ENCODE results near the gene TTBK2.

TTBK2 gene

GRCh38 chr15:42735382-42736165, 185.0 kb downstream of the TTBK2 start:
- H3K4me3 ChIP-seq (ENCODE audit: low read depth, low read length): peak overlapping the region; percentile 66
- TF ChIP-seq CTCF (IDR thresholded peaks at IDR 0.05; ENCODE audit: low read depth, low read length, missing control alignments): no peak
- DNase-seq (ENCODE audit: low read depth): no peak

- H3K4me3 ChIP-seq (ENCODE audit: low read depth, low read length): no peak overlapping the region
- DNase-seq (ENCODE audit: low read depth): no peak
- no peak for TF ChIP-seq CTCF (IDR thresholded peaks at IDR 0.05; ENCODE audit: low read depth, low read length, missing control alignments)
Observed at GRCh38 chr15:42734076-42734672, 186.4 kb downstream of the TTBK2 start.

- TF ChIP-seq CTCF (IDR thresholded peaks at IDR 0.05; ENCODE audit: low read depth, low read length, missing control alignments): no peak
- no peak for DNase-seq (ENCODE audit: low read depth)
- H3K4me3 ChIP-seq (ENCODE audit: low read depth, low read length): no peak overlapping the region
Observed at GRCh38 chr15:42733027-42733426, 187.6 kb downstream of the TTBK2 start.

GRCh38 chr15:42732095-42732827, 188.3 kb downstream of the TTBK2 start:
- DNase-seq (ENCODE audit: low read depth): no peak
- H3K4me3 ChIP-seq (ENCODE audit: low read depth, low read length): no peak overlapping the region
- TF ChIP-seq CTCF (IDR thresholded peaks at IDR 0.05; ENCODE audit: low read depth, low read length, missing control alignments): no peak

GRCh38 chr15:42731461-42731860, 189.1 kb downstream of the TTBK2 start:
- no peak for DNase-seq (ENCODE audit: low read depth)
- H3K4me3 ChIP-seq (ENCODE audit: low read depth, low read length): no peak overlapping the region
- TF ChIP-seq CTCF (IDR thresholded peaks at IDR 0.05; ENCODE audit: low read depth, low read length, missing control alignments): no peak

GRCh38 chr15:42730536-42730935, 190.0 kb downstream of the TTBK2 start:
- no peak for TF ChIP-seq CTCF (IDR thresholded peaks at IDR 0.05; ENCODE audit: low read depth, low read length, missing control alignments)
- no peak for DNase-seq (ENCODE audit: low read depth)

More at GRCh38 chr15:42730536-42730935, 190.0 kb downstream of the TTBK2 start:
- no peak overlapping the region for H3K4me3 ChIP-seq (ENCODE audit: low read depth, low read length)

All from GM12864 (cell line).